ENCODE measurements around the gene LRAT.

DNA sequence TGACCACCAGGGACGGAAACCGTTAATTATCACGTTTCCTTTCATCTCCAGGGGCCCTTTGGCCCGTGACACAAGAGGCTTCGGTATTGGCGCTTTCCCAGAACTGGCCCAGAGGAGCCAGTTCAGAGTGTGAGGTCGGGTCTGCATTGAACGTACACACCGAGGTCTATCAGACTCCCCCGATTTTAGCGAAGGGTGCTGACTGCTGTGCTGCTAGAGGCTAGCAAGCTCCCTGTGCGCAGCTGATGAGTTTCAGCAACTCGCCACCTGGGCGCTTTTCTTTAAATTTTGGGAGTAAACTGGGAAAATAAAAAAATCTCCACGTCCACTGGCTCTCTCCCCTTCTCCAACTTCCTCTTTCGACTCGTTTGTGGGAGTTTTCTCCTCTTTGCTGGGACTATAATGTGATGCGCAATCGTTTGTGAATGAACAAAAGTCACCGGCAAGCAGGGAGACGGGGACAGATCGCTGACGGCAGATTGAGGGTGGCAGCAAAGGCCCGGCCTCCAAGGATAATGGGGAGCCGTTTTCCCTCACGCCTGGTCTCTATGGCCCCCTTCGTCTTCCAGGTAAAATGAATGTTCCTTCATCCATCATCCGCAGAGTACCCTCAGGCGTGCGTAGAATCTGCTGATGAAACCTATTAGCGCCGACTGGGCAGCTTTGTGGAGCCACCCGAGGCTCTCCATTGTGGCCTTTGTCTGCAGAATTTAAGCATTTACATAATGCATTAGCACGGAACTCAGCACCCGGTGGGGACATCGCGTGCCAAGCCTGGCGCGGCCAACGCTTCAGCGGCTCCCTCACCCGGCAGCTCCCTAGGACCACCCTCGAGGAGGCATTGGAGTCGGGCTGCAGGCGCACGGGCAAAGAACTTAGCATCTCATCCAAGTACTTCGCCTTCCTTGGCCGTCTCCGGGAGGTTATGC is 1.6 kb upstream of the LRAT start:
- TF ChIP-seq POLR2A (IDR thresholded peaks at IDR 0.05) = no peak
- no peak for TF ChIP-seq CTCF (IDR thresholded peaks at IDR 0.05)
- TF ChIP-seq POLR2AphosphoS5 (IDR thresholded peaks at IDR 0.05) = no peak

Data from prostate gland (tissue), 2 donors.